ENCODE measurements around the gene MRPL36. TPM values are rescaled to one million over a fixed set of nuclear protein-coding genes. Genes with fewer than 3 reads are reported as not detected.

The MRPL36 gene
- total and polyA plus RNA-seq, 2 donors from 2014 or later: 29.6 to 96.7 TPM

GRCh38 chr5:1779021-1779680 is 20.5 kb downstream of the MRPL36 start:
- Histone ChIP-seq H3K9me3 (ENCODE audit: control insufficient read depth in 2 of 3, insufficient read depth in 1 of 3, low read length in 3 of 3) (no peaks in the 10 kb centered on the region), H3K4me1 (ENCODE audit: control insufficient read depth in 2 of 3, insufficient read depth in 2 of 3, low read depth in 1 of 3, low read length in 3 of 3) (peaks cover 0 to 5% (median 4%) of the 10 kb centered on the region in 3 donors), H3K27me3 (ENCODE audit: control insufficient read depth, insufficient read depth, low read length) (no peaks in the 10 kb centered on the region), H3K4me3 (ENCODE audit: low read length in 3 of 3) (no peak overlapping the region), H3K27ac (ENCODE audit: low read depth in 2 of 2, low read length in 2 of 2) (peak overlapping the region in 1 of 2 donors; percentile 32), H3K36me3 (ENCODE audit: control insufficient read depth in 2 of 3, insufficient read depth in 3 of 3, low read length in 3 of 3) (no peaks in the 10 kb centered on the region), H3K9ac (ENCODE audit: low read length in 3 of 3) (no peak overlapping the region)
- FAIRE-seq (no peak), DNase-seq (peak in 1 of 5 donors; percentile 39)
- no peak for TF ChIP-seq CTCF (IDR thresholded peaks at IDR 0.05; ENCODE audit: borderline replicate concordance, extremely low read depth, insufficient read depth)
- intact Hi-C loops (cut with DNase I): no loop called here

GRCh38 chr5:1778138-1779020 is 21.3 kb downstream of the MRPL36 start:
- no peak overlapping the region for H3K9ac ChIP-seq (ENCODE audit: low read length in 3 of 3)
- H3K9me3 ChIP-seq (ENCODE audit: control insufficient read depth in 2 of 3, insufficient read depth in 1 of 3, low read length in 3 of 3): no peaks in the 10 kb centered on the region
- peak overlapping the region in 1 of 2 donors; percentile 60 for H3K27ac ChIP-seq (ENCODE audit: low read depth in 2 of 2, low read length in 2 of 2)
- TF ChIP-seq CTCF (IDR thresholded peaks at IDR 0.05; ENCODE audit: borderline replicate concordance, extremely low read depth, insufficient read depth): no peak
- no peaks in the 10 kb centered on the region for H3K36me3 ChIP-seq (ENCODE audit: control insufficient read depth in 2 of 3, insufficient read depth in 3 of 3, low read length in 3 of 3)
- peak in 1 of 5 donors; percentile 61 for DNase-seq
- intact Hi-C loops (cut with DNase I): no loop called here
- H3K27me3 ChIP-seq (ENCODE audit: control insufficient read depth, insufficient read depth, low read length): no peaks in the 10 kb centered on the region
- H3K4me1 ChIP-seq (ENCODE audit: control insufficient read depth in 2 of 3, insufficient read depth in 2 of 3, low read depth in 1 of 3, low read length in 3 of 3): peaks cover 0 to 5% (median 4%) of the 10 kb centered on the region in 3 donors
- FAIRE-seq: no peak
- no peak overlapping the region for H3K4me3 ChIP-seq (ENCODE audit: low read length in 3 of 3)

GRCh38 chr5:1777281-1778137 is 22.1 kb downstream of the MRPL36 start:
- H3K9me3 ChIP-seq (ENCODE audit: control insufficient read depth in 2 of 3, insufficient read depth in 1 of 3, low read length in 3 of 3): no peaks in the 10 kb centered on the region
- H3K27me3 ChIP-seq (ENCODE audit: control insufficient read depth, insufficient read depth, low read length): no peaks in the 10 kb centered on the region
- TF ChIP-seq CTCF (IDR thresholded peaks at IDR 0.05; ENCODE audit: borderline replicate concordance, extremely low read depth, insufficient read depth): no peak
- H3K9ac ChIP-seq (ENCODE audit: low read length in 3 of 3): no peak overlapping the region
- FAIRE-seq (no peak), DNase-seq (peak in 1 of 5 donors; percentile 56)
- no peaks in the 10 kb centered on the region for H3K36me3 ChIP-seq (ENCODE audit: control insufficient read depth in 2 of 3, insufficient read depth in 3 of 3, low read length in 3 of 3)
- peaks cover 0 to 2% (median 0%) of the 10 kb centered on the region in 3 donors for H3K4me1 ChIP-seq (ENCODE audit: control insufficient read depth in 2 of 3, insufficient read depth in 2 of 3, low read depth in 1 of 3, low read length in 3 of 3)
- no peak overlapping the region for H3K4me3 ChIP-seq (ENCODE audit: low read length in 3 of 3)
- peak overlapping the region in 1 of 2 donors; percentile 60 for H3K27ac ChIP-seq (ENCODE audit: low read depth in 2 of 2, low read length in 2 of 2)
- intact Hi-C loops (cut with DNase I): no loop called here
